ENCODE data around the gene MIEF1. TPM values are rescaled to one million over a fixed set of nuclear protein-coding genes. Genes with fewer than 3 reads are reported as not detected.

The MIEF1 gene
- total and polyA plus RNA-seq, 2 donors (not counting 1 experiment from before 2014, with no cell fraction given), result 9.8 to 37.2 TPM

- Mint-ChIP-seq H3K4me3 (peak overlapping the region; percentile 83), H3K4me1 (peaks cover 78% of the 10 kb centered on the region), H3K27me3 (no peaks in the 10 kb centered on the region), H3K27ac (peak overlapping the region; percentile 93), H3K9me3 (ENCODE audit: insufficient read depth) (no peaks in the 10 kb centered on the region)
- ChIA-PET POLR2A (interaction anchor here (0.5 to 6.3 kb wide), 13 partner anchors 8 to 1091 kb away, joined by 3 to 57 read pairs (median 4); partner anchors contain the start of genes ATF4, MIEF1, RPL3 and TAB1), CTCF (interaction anchor here (0.6 to 13.4 kb wide), 50 partner anchors 8 to 1370 kb away, joined by 3 to 328 read pairs (median 5); partner anchors contain the start of genes ATF4, MIEF1, RPL3 and TAB1)
- H3K4me2 ChIP-seq (replicated peaks; ENCODE audit: low read depth, low read length, poor library complexity, severe bottlenecking), result peak overlapping the region; percentile 74
- peak overlapping the region; percentile 54 for H2AFZ ChIP-seq (ENCODE audit: insufficient read depth, low read depth, low read length, poor library complexity, severe bottlenecking)
- DNase-seq (peak; percentile 94), ATAC-seq (ENCODE audit: low read depth) (peak; percentile 39)
- peaks cover 72% of the 10 kb centered on the region for H3K79me2 ChIP-seq (ENCODE audit: control insufficient read depth, insufficient read depth, low read length)
- intact Hi-C loops (cut with micrococcal nuclease), result loop anchor here (1.0 to 10.0 kb wide), 5 partner anchors 36 to 654 kb away; partner anchors contain the start of genes CBX6 and TAB1
- H3K9me3 ChIP-seq (ENCODE audit: control extremely low read depth in 1 of 3, control insufficient read depth in 2 of 3, insufficient read depth in 1 of 3, low read length in 2 of 3), result peaks cover 0 to 7% (median 0%) of the 10 kb centered on the region in 3 donors
- peaks cover 63% of the 10 kb centered on the region for H4K20me1 ChIP-seq (ENCODE audit: control insufficient read depth, insufficient read depth, low read length, poor library complexity, severe bottlenecking)
- H3K4me1 ChIP-seq (ENCODE audit: control insufficient read depth in 2 of 2, insufficient read depth in 2 of 2, low read length in 2 of 2), result peaks cover 55 to 76% of the 10 kb centered on the region in 2 donors
- WGBS (ENCODE audit: insufficient coverage), result 30% methylated on average over 32 of the region's 32 CpGs
- H3K36me3 ChIP-seq (replicated peaks in 1 of 2; ENCODE audit: control extremely low read depth in 1 of 2, control insufficient read depth in 1 of 2, extremely low read depth in 1 of 2, insufficient read depth in 2 of 2, low read length in 1 of 2), result peaks cover 0 to 52% of the 10 kb centered on the region in 2 experiments
- H3K9ac ChIP-seq (ENCODE audit: low read length), result peak overlapping the region; percentile 42
- H3K27me3 ChIP-seq (replicated peaks in 1 of 4; ENCODE audit: control extremely low read depth in 1 of 4, control insufficient read depth in 3 of 4, insufficient read depth in 4 of 4, low read length in 3 of 4), result no peaks in the 10 kb centered on the region
- H3K27ac ChIP-seq (ENCODE audit: low read length in 2 of 2), result peak overlapping the region; percentile 83 to 85
- TF ChIP-seq EZH2 (IDR thresholded peaks at IDR 0.05; ENCODE audit: borderline replicate concordance, insufficient read depth, low read depth, low read length, poor library complexity, severe bottlenecking) (no peak), CTCF (IDR thresholded peaks at IDR 0.05) (peak; percentile 99)
- H3K4me3 ChIP-seq (ENCODE audit: control extremely low read depth in 1 of 5, extremely low read depth in 1 of 5, insufficient read depth in 1 of 5, low read depth in 2 of 5, low read length in 4 of 5), result peak overlapping the region in 4 of 5 experiments; percentile 14 to 48 (median 32)
Measured at GRCh38 chr22:39528681-39529486, 26.8 kb downstream of the MIEF1 start.

Data from B cell (primary cell).